ENCODE results near the gene PNLIP.

PNLIP gene

DNA sequence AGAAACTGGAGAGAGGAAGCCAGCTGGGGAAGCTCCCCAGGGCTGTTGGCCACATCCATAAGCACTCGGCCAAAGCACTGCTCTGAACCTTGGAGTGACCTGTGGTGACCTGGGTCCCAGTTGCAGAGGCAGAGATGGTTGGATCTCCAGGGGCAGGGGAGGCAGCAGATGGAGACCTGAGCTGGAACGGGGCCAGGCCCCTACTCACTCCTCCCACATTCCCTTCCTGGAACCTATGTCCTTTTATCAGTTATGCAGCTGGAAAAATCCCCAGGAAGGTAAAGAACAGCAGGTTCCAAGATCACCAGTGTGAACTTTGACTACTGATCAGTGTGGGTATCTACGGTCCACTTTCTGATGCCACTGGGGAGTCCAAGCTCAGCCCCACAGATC, 65.4 kb downstream of the PNLIP start:
- no peak for DNase-seq (ENCODE audit: low spot score)
- no peaks in the 10 kb centered on the region for H3K9me3 ChIP-seq (ENCODE audit: severe bottlenecking)
- no peaks in the 10 kb centered on the region for H3K4me1 ChIP-seq (ENCODE audit: insufficient read depth, poor library complexity, severe bottlenecking)
- ATAC-seq (ENCODE audit: low read depth): no peak
- H3K27me3 ChIP-seq (ENCODE audit: insufficient read depth, poor library complexity, severe bottlenecking): no peaks in the 10 kb centered on the region
- no peak overlapping the region for H3K27ac ChIP-seq (ENCODE audit: poor library complexity, severe bottlenecking)
- H3K4me3 ChIP-seq (ENCODE audit: severe bottlenecking): no peak overlapping the region
- TF ChIP-seq, protein P1, sequence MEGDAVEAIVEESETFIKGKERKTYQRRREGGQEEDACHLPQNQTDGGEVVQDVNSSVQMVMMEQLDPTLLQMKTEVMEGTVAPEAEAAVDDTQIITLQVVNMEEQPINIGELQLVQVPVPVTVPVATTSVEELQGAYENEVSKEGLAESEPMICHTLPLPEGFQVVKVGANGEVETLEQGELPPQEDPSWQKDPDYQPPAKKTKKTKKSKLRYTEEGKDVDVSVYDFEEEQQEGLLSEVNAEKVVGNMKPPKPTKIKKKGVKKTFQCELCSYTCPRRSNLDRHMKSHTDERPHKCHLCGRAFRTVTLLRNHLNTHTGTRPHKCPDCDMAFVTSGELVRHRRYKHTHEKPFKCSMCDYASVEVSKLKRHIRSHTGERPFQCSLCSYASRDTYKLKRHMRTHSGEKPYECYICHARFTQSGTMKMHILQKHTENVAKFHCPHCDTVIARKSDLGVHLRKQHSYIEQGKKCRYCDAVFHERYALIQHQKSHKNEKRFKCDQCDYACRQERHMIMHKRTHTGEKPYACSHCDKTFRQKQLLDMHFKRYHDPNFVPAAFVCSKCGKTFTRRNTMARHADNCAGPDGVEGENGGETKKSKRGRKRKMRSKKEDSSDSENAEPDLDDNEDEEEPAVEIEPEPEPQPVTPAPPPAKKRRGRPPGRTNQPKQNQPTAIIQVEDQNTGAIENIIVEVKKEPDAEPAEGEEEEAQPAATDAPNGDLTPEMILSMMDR (IDR thresholded peaks at IDR 0.05; ENCODE audit: poor library complexity, severe bottlenecking): no peak
- H3K36me3 ChIP-seq (ENCODE audit: low read depth): no peaks in the 10 kb centered on the region

DNA sequence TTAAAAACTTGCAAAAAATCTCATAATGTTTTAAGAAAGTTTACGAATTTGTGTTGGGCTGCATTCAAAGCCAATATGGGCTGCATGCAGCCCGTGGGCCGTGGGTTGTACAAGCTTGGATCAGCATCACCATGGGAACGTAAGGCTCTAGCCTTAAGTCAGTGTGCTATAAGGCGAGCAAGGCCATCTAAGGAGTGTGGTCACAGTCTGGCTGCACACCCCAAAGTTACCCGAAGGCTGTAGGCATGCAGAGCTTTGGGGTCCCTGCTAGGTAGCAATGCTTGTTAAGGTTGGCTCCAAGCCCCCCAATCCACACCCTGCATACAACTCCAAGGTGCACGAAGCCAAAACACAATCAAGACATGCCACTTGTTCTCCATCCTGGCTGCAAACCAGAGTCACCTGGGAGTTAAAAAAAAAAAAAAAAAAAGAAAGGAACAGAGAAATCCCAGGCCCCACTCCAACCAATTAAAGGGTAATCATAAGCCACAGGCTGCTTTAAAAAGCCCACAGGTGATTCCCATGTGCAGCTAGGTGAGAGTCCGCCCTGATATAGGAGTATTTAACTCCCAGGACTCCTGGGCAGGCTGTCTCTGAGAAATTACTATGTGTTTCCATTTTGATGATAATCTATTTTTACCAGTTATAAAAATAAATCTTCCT, 66.5 kb downstream of the PNLIP start:
- TF ChIP-seq, protein P1 (IDR thresholded peaks at IDR 0.05; ENCODE audit: poor library complexity, severe bottlenecking): no peak
- H3K27ac ChIP-seq (ENCODE audit: poor library complexity, severe bottlenecking): no peak overlapping the region
- no peak for ATAC-seq (ENCODE audit: low read depth)
- no peak for DNase-seq (ENCODE audit: low spot score)
- no peaks in the 10 kb centered on the region for H3K4me1 ChIP-seq (ENCODE audit: insufficient read depth, poor library complexity, severe bottlenecking)
- H3K9me3 ChIP-seq (ENCODE audit: severe bottlenecking): no peaks in the 10 kb centered on the region
- H3K36me3 ChIP-seq (ENCODE audit: low read depth): no peaks in the 10 kb centered on the region
- H3K27me3 ChIP-seq (ENCODE audit: insufficient read depth, poor library complexity, severe bottlenecking): no peaks in the 10 kb centered on the region
- H3K4me3 ChIP-seq (ENCODE audit: severe bottlenecking): no peak overlapping the region

DNA sequence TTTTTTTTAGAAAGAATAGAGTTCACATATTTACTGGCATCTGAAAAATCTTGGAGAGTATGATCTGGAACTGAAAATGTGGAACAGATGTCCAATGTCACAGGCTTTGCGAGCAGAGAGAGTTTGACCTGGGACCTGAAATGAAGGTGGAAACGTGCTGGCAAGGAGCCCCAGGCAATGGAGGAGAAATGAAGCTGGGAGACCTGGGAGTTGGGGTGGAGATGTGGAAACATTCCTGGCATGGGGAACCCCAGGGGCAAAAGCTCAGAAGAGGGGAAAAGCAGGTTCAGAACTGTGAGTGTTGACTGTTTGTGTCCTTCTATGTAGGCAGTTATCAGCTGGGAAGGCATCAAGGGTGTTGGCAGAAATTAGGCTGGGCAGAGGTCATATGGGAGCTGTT, 67.7 kb downstream of the PNLIP start:
- no peaks in the 10 kb centered on the region for H3K9me3 ChIP-seq (ENCODE audit: severe bottlenecking)
- DNase-seq (ENCODE audit: low spot score) (no peak), ATAC-seq (ENCODE audit: low read depth) (no peak)
- H3K4me1 ChIP-seq (ENCODE audit: insufficient read depth, poor library complexity, severe bottlenecking): no peaks in the 10 kb centered on the region
- no peak overlapping the region for H3K4me3 ChIP-seq (ENCODE audit: severe bottlenecking)
- H3K27ac ChIP-seq (ENCODE audit: poor library complexity, severe bottlenecking): no peak overlapping the region
- H3K27me3 ChIP-seq (ENCODE audit: insufficient read depth, poor library complexity, severe bottlenecking): no peaks in the 10 kb centered on the region
- H3K36me3 ChIP-seq (ENCODE audit: low read depth): no peaks in the 10 kb centered on the region
- TF ChIP-seq, protein P1 (IDR thresholded peaks at IDR 0.05; ENCODE audit: poor library complexity, severe bottlenecking): no peak

DNA sequence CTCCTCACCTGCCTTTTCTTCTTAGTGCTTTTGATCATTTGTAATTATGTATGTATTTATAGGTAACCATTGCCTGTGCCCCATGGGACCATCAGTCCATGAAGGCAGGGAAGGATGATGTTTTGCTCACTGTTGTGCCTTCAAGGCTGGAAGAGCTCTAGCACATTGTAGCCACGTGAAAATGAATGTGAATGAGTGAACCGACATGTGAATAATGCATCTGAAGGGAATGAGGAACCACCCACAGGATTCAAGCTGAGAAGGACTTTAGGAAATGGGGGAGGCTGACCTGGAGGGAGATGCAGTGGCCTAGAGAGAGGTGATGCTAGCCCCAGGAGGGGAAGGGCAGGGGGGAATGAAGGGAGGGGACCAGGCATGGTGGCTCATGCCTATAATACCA, 69.1 kb downstream of the PNLIP start:
- no peaks in the 10 kb centered on the region for H3K27me3 ChIP-seq (ENCODE audit: insufficient read depth, poor library complexity, severe bottlenecking)
- no peaks in the 10 kb centered on the region for H3K4me1 ChIP-seq (ENCODE audit: insufficient read depth, poor library complexity, severe bottlenecking)
- TF ChIP-seq, protein P1 (IDR thresholded peaks at IDR 0.05; ENCODE audit: poor library complexity, severe bottlenecking): no peak
- no peaks in the 10 kb centered on the region for H3K9me3 ChIP-seq (ENCODE audit: severe bottlenecking)
- H3K36me3 ChIP-seq (ENCODE audit: low read depth): no peaks in the 10 kb centered on the region
- no peak overlapping the region for H3K4me3 ChIP-seq (ENCODE audit: severe bottlenecking)
- DNase-seq (ENCODE audit: low spot score): no peak
- no peak for ATAC-seq (ENCODE audit: low read depth)
- no peak overlapping the region for H3K27ac ChIP-seq (ENCODE audit: poor library complexity, severe bottlenecking)

DNA sequence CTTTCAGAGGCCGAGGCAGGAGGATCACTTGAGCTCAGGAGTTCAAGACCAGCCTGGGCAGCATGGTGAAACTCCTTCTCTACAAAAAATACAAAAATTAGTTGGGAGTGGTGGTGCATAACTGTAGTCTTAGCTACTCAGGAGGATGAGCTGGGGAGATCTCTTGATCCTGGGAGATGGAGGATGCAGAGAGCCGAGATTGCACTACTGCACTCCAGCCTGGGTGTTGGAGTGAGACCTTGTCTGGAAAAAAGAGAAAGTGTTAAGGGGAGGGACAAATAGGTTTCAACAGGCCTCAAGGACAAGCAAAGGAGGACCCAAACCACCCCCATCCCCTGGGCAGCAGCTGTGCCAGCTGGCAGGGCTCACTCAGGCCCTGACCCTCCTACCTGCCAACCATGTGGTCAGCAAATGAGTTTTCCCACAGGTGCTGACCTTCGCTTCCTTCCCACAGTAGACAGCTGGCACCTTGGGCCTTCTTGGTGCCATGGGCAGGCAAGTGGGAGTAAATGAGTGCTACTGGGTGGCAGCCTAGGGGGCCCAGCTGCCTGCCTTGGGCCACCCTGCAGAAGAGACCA, 69.6 kb downstream of the PNLIP start:
- DNase-seq (ENCODE audit: low spot score) (no peak), ATAC-seq (ENCODE audit: low read depth) (no peak)
- Histone ChIP-seq H3K27ac (ENCODE audit: poor library complexity, severe bottlenecking) (no peak overlapping the region), H3K4me3 (ENCODE audit: severe bottlenecking) (no peak overlapping the region), H3K27me3 (ENCODE audit: insufficient read depth, poor library complexity, severe bottlenecking) (no peaks in the 10 kb centered on the region), H3K9me3 (ENCODE audit: severe bottlenecking) (no peaks in the 10 kb centered on the region), H3K4me1 (ENCODE audit: insufficient read depth, poor library complexity, severe bottlenecking) (no peaks in the 10 kb centered on the region), H3K36me3 (ENCODE audit: low read depth) (no peaks in the 10 kb centered on the region)
- TF ChIP-seq, protein P1 (IDR thresholded peaks at IDR 0.05; ENCODE audit: poor library complexity, severe bottlenecking): no peak
